Naive thymus-derived CD4-positive, alpha-beta T cell (primary cell): ENCODE data around the gene LRPPRC. TPM values are rescaled to one million over a fixed set of nuclear protein-coding genes. Genes with fewer than 3 reads are reported as not detected.
"Not testable (repeated sequence)": the region's sequence is repeated elsewhere in the genome, so short reads cannot be mapped to it uniquely, and the experiment has no call there.

Source experiments
- ATAC-seq: fragments of 150-1000 bp; cut with Tn5 transposase; 2 replicates; pipeline ENCODE4 v1.10.0; 2021; ENCODE audit warnings: mild to moderate bottlenecking, moderate library complexity
- CTCF ChIA-PET: fragments of 350-600 bp; sonication (Branson Sonifier 250); formaldehyde crosslinking; loops from one replicate; lab custom pipeline; 2021; ENCODE audit warnings: antibody characterized with exemption; lab: Charles Lee
- POLR2A ChIA-PET: fragments of 350-600 bp; sonication (Branson Sonifier 250); formaldehyde crosslinking; loops from one replicate; lab custom pipeline; 2021; ENCODE audit warnings: antibody characterized with exemption, inconsistent platforms; lab: Charles Lee
- DNase-seq, 9 donors: peaks; one replicate each; pipeline versions ENCODE4 v3.0.0 to v3.0.0-alpha.2; 2020 to 2022; ENCODE audit warnings: mixed read lengths in 1 of 9
- H3K27ac ChIP-seq: one replicate; pipeline ENCODE4 v1.7.0; 2013; ENCODE audit warnings: mild to moderate bottlenecking, low read depth, low read length, moderate library complexity
- H3K27me3 ChIP-seq, 2 donors: one replicate each; pipeline ENCODE4 v1.7.0; 2013; ENCODE audit warnings: low read length in 2 of 2, mild to moderate bottlenecking in 2 of 2, moderate library complexity in 2 of 2; ENCODE audit not compliant: control insufficient read depth in 2 of 2, insufficient read depth in 2 of 2
- H3K36me3 ChIP-seq, 3 experiments: 1 replicate in 2 of 3; 2 replicates in 1 of 3; pipeline ENCODE4 v1.7.0; 2013; ENCODE audit warnings: low read length in 3 of 3, mild to moderate bottlenecking in 3 of 3, moderate library complexity in 1 of 3; ENCODE audit not compliant: insufficient read depth in 3 of 3, control insufficient read depth in 2 of 3
- H3K4me1 ChIP-seq, 2 donors: one replicate each; pipeline ENCODE4 v1.7.0; 2013; ENCODE audit warnings: low read length in 2 of 2, mild to moderate bottlenecking in 2 of 2, moderate library complexity in 1 of 2; ENCODE audit not compliant: control insufficient read depth in 2 of 2, insufficient read depth in 2 of 2
- H3K4me3 ChIP-seq: 2 replicates; pipeline ENCODE4 v1.7.0; 2013; ENCODE audit warnings: mild to moderate bottlenecking, low read length
- H3K9me3 ChIP-seq, 3 experiments: 1 replicate in 2 of 3; 2 replicates in 1 of 3; pipeline ENCODE4 v1.7.0; 2013; ENCODE audit warnings: low read length in 3 of 3; ENCODE audit not compliant: control insufficient read depth in 2 of 3
- H3K27ac Mint-ChIP-seq, 9 donors: one replicate each; pipeline ENCODE4 v1.8.0; 2020 to 2022; ENCODE audit warnings: mixed read lengths in 9 of 9, mild to moderate bottlenecking in 8 of 9, moderate library complexity in 5 of 9, inconsistent platforms in 2 of 9
- H3K27me3 Mint-ChIP-seq, 5 donors: one replicate each; pipeline ENCODE4 v1.8.0; 2021 to 2022; ENCODE audit warnings: mixed read lengths in 5 of 5, mild to moderate bottlenecking in 1 of 5
- H3K36me3 Mint-ChIP-seq, 5 donors: one replicate each; pipeline ENCODE4 v1.8.0; 2020 to 2022; ENCODE audit warnings: mixed read lengths in 5 of 5, mild to moderate bottlenecking in 3 of 5, inconsistent platforms in 1 of 5
- H3K4me1 Mint-ChIP-seq, 7 donors: one replicate each; pipeline ENCODE4 v1.8.0; 2020 to 2022; ENCODE audit warnings: mixed read lengths in 7 of 7, mild to moderate bottlenecking in 3 of 7, inconsistent platforms in 1 of 7
- H3K4me3 Mint-ChIP-seq, 10 donors: one replicate each; pipeline ENCODE4 v1.8.0; 2020 to 2022; ENCODE audit warnings: mild to moderate bottlenecking in 10 of 10, mixed read lengths in 10 of 10, moderate library complexity in 6 of 10, inconsistent platforms in 2 of 10
- H3K9me3 Mint-ChIP-seq, 11 donors: one replicate each; pipeline ENCODE4 v1.8.0; 2020 to 2022; ENCODE audit warnings: mixed read lengths in 11 of 11, mild to moderate bottlenecking in 4 of 11, inconsistent platforms in 1 of 11, moderate library complexity in 1 of 11
- intact Hi-C, 2 donors: fragments of 100-400 bp; cut with micrococcal nuclease; formaldehyde crosslinking; loops; one replicate each; pipeline ENCODE4 v1.15.1; 2023
- polyA plus RNA-seq, 2 donors: library from polyadenylated mRNA; unstranded; fragments of 300-500 nt; fragmentation: Illumina TruSeq; gene quantifications; one replicate each; pipeline ENCODE4 v1.2.3, GENCODE V29; 2021
- total RNA-seq, 6 experiments: library from RNA in 5 of 6; stranded (reverse) in 5 of 6; gene quantifications; 1 replicate in 5 of 6; 2 replicates in 1 of 6; pipeline ENCODE4 v1.2.3 and lab custom pipeline; 2021 to 2026

The LRPPRC gene
- total and polyA plus RNA-seq, 7 experiments from 2014 or later = 42.3 to 92.7 (median 67.0) TPM

DNA sequence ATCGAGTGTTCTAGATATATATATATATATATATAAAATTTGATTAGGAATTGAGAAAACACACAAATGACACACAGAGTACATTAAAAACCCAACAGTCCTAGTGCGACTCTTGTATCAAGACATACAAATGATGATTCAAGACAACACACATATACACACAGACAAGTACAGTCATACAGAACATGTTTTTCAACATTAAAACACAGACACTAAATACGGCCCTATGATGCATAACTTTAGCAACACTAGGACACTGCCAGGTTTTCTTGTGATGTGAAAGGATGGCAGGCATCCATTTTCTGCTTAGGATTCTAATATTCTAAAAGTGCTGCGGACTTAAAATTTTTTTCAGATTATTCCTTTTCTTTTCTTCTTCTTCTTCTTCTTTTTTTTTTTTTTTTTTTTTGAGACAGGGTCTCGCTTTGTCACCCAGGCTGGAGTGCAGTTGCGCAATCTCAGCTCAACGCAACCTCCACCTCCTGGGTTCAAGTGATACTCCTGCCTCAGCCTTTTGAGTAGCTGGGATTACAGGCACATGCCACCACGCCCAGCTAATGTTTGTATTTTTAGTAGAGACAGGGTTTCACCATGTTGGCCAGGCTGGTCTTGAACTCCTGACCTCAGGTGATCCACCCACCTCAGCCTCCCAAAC lies 84.5 kb downstream of the LRPPRC start:
- H3K27me3 Mint-ChIP-seq, H3K9me3 ChIP-seq, H3K4me3 ChIP-seq, POLR2A ChIA-PET, H3K27ac Mint-ChIP-seq, H3K4me3 Mint-ChIP-seq, H3K9me3 Mint-ChIP-seq, H3K4me1 Mint-ChIP-seq, H3K4me1 ChIP-seq, DNase-seq, ATAC-seq, H3K27me3 ChIP-seq, intact Hi-C loops, CTCF ChIA-PET, H3K27ac ChIP-seq: not testable (repeated sequence)
- H3K36me3 ChIP-seq = peaks cover 0 to 43% (median 8%) of the 10 kb centered on the region in 3 experiments
- H3K36me3 Mint-ChIP-seq = peaks cover 4 to 59% (median 38%) of the 10 kb centered on the region in 5 donors

- peaks cover 7 to 43% (median 28%) of the 10 kb centered on the region in 5 donors for H3K36me3 Mint-ChIP-seq
- Histone ChIP-seq H3K4me3 (no peak overlapping the region), H3K4me1 (no peaks in the 10 kb centered on the region), H3K9me3 (no peaks in the 10 kb centered on the region), H3K27me3 (no peaks in the 10 kb centered on the region), H3K36me3 (peaks cover 0 to 24% (median 4%) of the 10 kb centered on the region in 3 experiments), H3K27ac (no peak overlapping the region)
- no peaks in the 10 kb centered on the region for H3K9me3 Mint-ChIP-seq
- peaks cover 0 to 3% (median 0%) of the 10 kb centered on the region in 7 donors for H3K4me1 Mint-ChIP-seq
- DNase-seq (no peak), ATAC-seq (no peak)
- H3K27ac Mint-ChIP-seq = peak overlapping the region in 1 of 9 donors; percentile 50
- ChIA-PET CTCF (interaction anchor here (0.5 kb wide), 1 partner anchor 465 kb away, joined by 3 read pairs; no protein-coding TSS in a partner anchor), POLR2A (interaction anchor here (1.5 kb wide), 1 partner anchor 85 kb away, joined by 3 read pairs; no protein-coding TSS in a partner anchor)
- intact Hi-C loops = no loop called here
- no peak overlapping the region for H3K4me3 Mint-ChIP-seq
- H3K27me3 Mint-ChIP-seq = no peaks in the 10 kb centered on the region
These were observed 89.2 kb downstream of the LRPPRC start for GRCh38 chr2:43906448-43907109.

GRCh38 chr2:43905871-43906270 lies 89.9 kb downstream of the LRPPRC start:
- Mint-ChIP-seq H3K4me1 (peaks cover 0 to 3% (median 0%) of the 10 kb centered on the region in 7 donors), H3K9me3 (no peaks in the 10 kb centered on the region), H3K27ac (no peak overlapping the region), H3K36me3 (peaks cover 7 to 40% (median 23%) of the 10 kb centered on the region in 5 donors), H3K27me3 (no peaks in the 10 kb centered on the region), H3K4me3 (no peak overlapping the region)
- intact Hi-C loops = no loop called here
- POLR2A ChIA-PET = interaction anchor here (1.5 kb wide), 1 partner anchor 85 kb away, joined by 3 read pairs; no protein-coding TSS in a partner anchor
- CTCF ChIA-PET = no interaction called here
- H3K9me3 ChIP-seq = no peaks in the 10 kb centered on the region
- DNase-seq = no peak
- H3K36me3 ChIP-seq = peaks cover 0 to 31% (median 4%) of the 10 kb centered on the region in 3 experiments
- H3K4me3 ChIP-seq = no peak overlapping the region
- H3K27ac ChIP-seq = no peak overlapping the region
- no peak for ATAC-seq
- H3K27me3 ChIP-seq = no peaks in the 10 kb centered on the region
- H3K4me1 ChIP-seq = no peaks in the 10 kb centered on the region

DNA sequence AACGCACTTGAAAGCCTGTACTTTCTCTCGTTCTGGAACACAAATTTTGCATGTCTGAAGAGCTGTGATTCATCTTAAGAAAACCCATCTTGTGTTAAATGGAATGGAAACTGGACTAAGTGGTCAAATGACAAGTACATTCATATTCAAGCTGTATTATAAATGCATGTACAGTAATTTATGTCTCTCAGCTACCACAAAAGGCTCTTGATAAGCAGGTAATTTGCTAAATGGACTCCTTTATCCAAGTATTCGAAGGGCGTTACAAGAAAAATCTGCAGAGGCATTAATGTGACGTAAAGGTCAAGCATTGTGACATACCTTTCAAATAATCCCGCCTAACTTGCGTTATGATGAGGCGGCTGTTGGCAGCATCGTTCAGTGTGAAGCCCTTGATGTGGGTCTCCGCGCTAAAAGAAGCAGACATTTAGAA lies 90.4 kb downstream of the LRPPRC start:
- H3K4me3 ChIP-seq = no peak overlapping the region
- DNase-seq (no peak), ATAC-seq (no peak)
- ChIA-PET POLR2A (interaction anchor here (1.5 kb wide), 1 partner anchor 86 kb away, joined by 3 read pairs; no protein-coding TSS in a partner anchor), CTCF (interaction anchor here (0.6 kb wide), 1 partner anchor 279 kb away, joined by 4 read pairs; no protein-coding TSS in a partner anchor)
- H3K27ac ChIP-seq = no peak overlapping the region
- Mint-ChIP-seq H3K27ac (no peak overlapping the region), H3K4me3 (no peak overlapping the region), H3K27me3 (no peaks in the 10 kb centered on the region), H3K36me3 (peaks cover 7 to 43% (median 23%) of the 10 kb centered on the region in 5 donors), H3K9me3 (no peaks in the 10 kb centered on the region), H3K4me1 (peaks cover 0 to 3% (median 0%) of the 10 kb centered on the region in 7 donors)
- H3K9me3 ChIP-seq = no peaks in the 10 kb centered on the region
- H3K36me3 ChIP-seq = peaks cover 0 to 33% (median 4%) of the 10 kb centered on the region in 3 experiments
- H3K27me3 ChIP-seq = no peaks in the 10 kb centered on the region
- intact Hi-C loops = no loop called here
- no peaks in the 10 kb centered on the region for H3K4me1 ChIP-seq

GRCh38 chr2:43899589-43899988 lies 96.2 kb downstream of the LRPPRC start:
- peaks cover 0 to 42% (median 19%) of the 10 kb centered on the region in 3 experiments for H3K36me3 ChIP-seq
- peaks cover 6 to 33% (median 11%) of the 10 kb centered on the region in 5 donors for H3K36me3 Mint-ChIP-seq

GRCh38 chr2:43898838-43899346 lies 96.9 kb downstream of the LRPPRC start:
- ChIA-PET CTCF (no interaction called here), POLR2A (no interaction called here)
- Histone ChIP-seq H3K27me3 (no peaks in the 10 kb centered on the region), H3K9me3 (no peaks in the 10 kb centered on the region), H3K27ac (no peak overlapping the region), H3K4me3 (no peak overlapping the region), H3K4me1 (no peaks in the 10 kb centered on the region), H3K36me3 (peaks cover 0 to 44% (median 19%) of the 10 kb centered on the region in 3 experiments)
- Mint-ChIP-seq H3K4me3 (no peak overlapping the region), H3K27me3 (no peaks in the 10 kb centered on the region), H3K4me1 (no peaks in the 10 kb centered on the region), H3K9me3 (no peaks in the 10 kb centered on the region), H3K36me3 (peaks cover 6 to 35% (median 13%) of the 10 kb centered on the region in 5 donors), H3K27ac (peak overlapping the region in 3 of 9 donors; percentile 28 to 44 (median 32))
- no peak for ATAC-seq
- no peak for DNase-seq
- intact Hi-C loops = loop anchor here in 1 of 2 donors (10.0 kb wide), 1 partner anchor 284 kb away; no protein-coding TSS in a partner anchor

More at GRCh38 chr2:43899589-43899988, 96.2 kb downstream of the LRPPRC start:
- H3K27ac ChIP-seq = no peak overlapping the region
- intact Hi-C loops = loop anchor here in 1 of 2 donors (10.0 kb wide), 1 partner anchor 285 kb away; no protein-coding TSS in a partner anchor
- Mint-ChIP-seq H3K27me3 (no peaks in the 10 kb centered on the region), H3K27ac (peak overlapping the region in 1 of 9 donors; percentile 7), H3K4me3 (no peak overlapping the region), H3K4me1 (no peaks in the 10 kb centered on the region), H3K9me3 (no peaks in the 10 kb centered on the region)
- no peaks in the 10 kb centered on the region for H3K27me3 ChIP-seq
- ChIA-PET POLR2A (no interaction called here), CTCF (no interaction called here)
- H3K4me3 ChIP-seq = no peak overlapping the region
- H3K9me3 ChIP-seq = no peaks in the 10 kb centered on the region
- no peak for ATAC-seq
- no peak for DNase-seq
- no peaks in the 10 kb centered on the region for H3K4me1 ChIP-seq
